Psoas muscle (tissue), 8 donors: ENCODE results near the gene LCOR. TPM values are rescaled to one million over a fixed set of nuclear protein-coding genes. Genes with fewer than 3 reads are reported as not detected.
A peak's percentile ranks its signal among the peaks of the same experiment; 100 is the strongest.

ENCODE experiments used
- ATAC-seq, 4 donors: fragments of 200-7000 bp; cut with Tn5 transposase; one replicate each; pipeline ENCODE4 v1.9.1; 2020; ENCODE audit warnings: moderate library complexity in 3 of 4, mild to moderate bottlenecking in 2 of 4
- DNase-seq, 2 donors: peaks; one replicate each; pipeline ENCODE4 v3.0.0-alpha.2; 2020
- H3K27ac ChIP-seq: fragments of 200-600 bp; one replicate; pipeline ENCODE4 v1.8.0; 2022
- H3K27me3 ChIP-seq, 3 donors: fragments of 200-600 bp in 1 of 3; one replicate each; pipeline versions ENCODE4 v1.6.1 to v1.8.0; 2013 to 2022; ENCODE audit warnings: low read length in 2 of 3, mild to moderate bottlenecking in 2 of 3, moderate library complexity in 1 of 3; ENCODE audit not compliant: insufficient read depth in 3 of 3
- H3K36me3 ChIP-seq, 2 donors: fragments of 200-600 bp in 1 of 2; one replicate each; pipeline versions ENCODE4 v1.6.1 to v1.8.0; 2013 to 2022; ENCODE audit warnings: low read depth in 1 of 2, mild to moderate bottlenecking in 1 of 2, moderate library complexity in 1 of 2; ENCODE audit not compliant: insufficient read depth in 1 of 2
- H3K4me1 ChIP-seq: fragments of 200-600 bp; one replicate; pipeline ENCODE4 v1.8.0; 2022
- H3K4me3 ChIP-seq: fragments of 200-600 bp; one replicate; pipeline ENCODE4 v1.8.0; 2022; ENCODE audit warnings: mild to moderate bottlenecking
- H3K9me3 ChIP-seq: fragments of 200-600 bp; one replicate; pipeline ENCODE4 v1.8.0; 2022
- WGBS, 3 donors: extraction: QIAGEN DNeasy Blood & Tissue Kit; methylation state at CpG; one replicate each; pipeline versions ENCODE4 v1.1.6 to v1.1.7; 2013; 5-methylcytosine and 5-hydroxymethylcytosine counted together
- intact Hi-C, 2 donors: fragments of 100-400 bp; cut with DNase I; formaldehyde crosslinking; loops; one replicate each; pipeline versions ENCODE4 v1.11.0 to v1.14.2; 2022
- polyA plus RNA-seq, 3 donors: library from polyadenylated mRNA; stranded (reverse); fragments of 200-250 nt; gene quantifications; one replicate each; pipeline ENCODE4 v1.2.3, GENCODE V29; 2013
- total RNA-seq, 4 donors: library from RNA; stranded (reverse); fragmentation: NEBNext Ultra II Directional in 2 of 4; extraction: Animal tissue kit (Norgen Biotek cat#: 25700) in 2 of 4; gene quantifications; one replicate each; pipeline versions ENCODE4 v1.2.1 to v1.2.4, GENCODE V29; 2021 to 2023
- TF ChIP-seq, protein P1 (sequence below): fragments of 200-600 bp; IDR thresholded peaks from one replicate; pipeline ENCODE4 v1.8.0; 2022; ENCODE audit warnings: antibody characterized with exemption
- donor health status: healthy with polysubstance abuse.
- donor health status: DM: no; HTN: no; CAD: no; lungs with moderate emphysema.
- donor health status: Bipolar disorder and iron deficiency.
- donor health status: healthy.
- donor health status: DM: yes; HTN: yes; CAD: no.
- donor health status: DM: no; HTN: no; CAD: no.
- donor health status: DM: no; HTN: no; CAD: no.
- donor health status: DM: yes; HTN: yes; CAD: no.

LCOR gene
- total and polyA plus RNA-seq, 7 donors, result 1.7 to 30.4 (median 13.6) TPM

DNA sequence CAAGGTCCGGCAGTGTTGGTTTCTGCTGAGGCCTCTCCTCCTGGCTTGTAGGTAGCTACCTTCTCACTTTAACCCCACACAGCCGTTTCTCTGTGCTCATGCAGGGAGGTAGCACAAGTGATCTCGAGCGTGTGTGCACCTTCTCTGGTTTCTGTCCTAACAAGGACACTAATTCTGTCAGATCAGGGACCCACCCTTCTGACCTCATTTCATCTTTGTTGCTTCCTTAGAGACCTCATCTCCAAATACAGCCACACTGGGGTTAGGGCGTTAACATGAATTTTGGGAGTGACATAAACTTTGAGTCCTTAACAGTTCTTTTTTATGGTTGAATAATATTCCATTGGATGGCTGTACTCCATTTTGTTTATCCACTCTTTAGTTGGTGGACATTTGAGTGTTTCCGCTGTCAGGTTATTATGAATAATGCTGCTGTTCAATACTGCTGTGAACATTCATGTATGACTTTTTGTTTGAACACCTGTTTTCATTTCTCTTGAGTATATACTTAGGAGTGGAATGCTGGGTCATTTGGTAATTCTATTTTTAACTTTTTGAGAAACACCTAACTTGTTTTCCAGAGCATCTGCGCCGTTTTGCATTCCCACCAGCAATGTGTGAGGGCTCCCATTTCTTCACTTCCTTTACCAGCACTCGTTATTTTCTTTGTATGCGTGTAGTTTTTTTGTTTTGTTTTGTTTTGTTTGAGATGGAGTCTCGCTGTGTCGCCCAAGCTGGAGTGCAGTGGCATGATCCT, 57.5 kb downstream of the LCOR start:
- Histone ChIP-seq H3K27ac (no peak overlapping the region), H3K27me3 (no peaks in the 10 kb centered on the region), H3K9me3 (peaks cover 14% of the 10 kb centered on the region), H3K4me3 (no peak overlapping the region), H3K4me1 (peaks cover 25% of the 10 kb centered on the region), H3K36me3 (peaks cover 0 to 2% of the 10 kb centered on the region in 2 donors)
- intact Hi-C loops, result no loop called here
- ATAC-seq (peak in 1 of 4 donors; percentile 19), DNase-seq (no peak)
- TF ChIP-seq, protein P1, sequence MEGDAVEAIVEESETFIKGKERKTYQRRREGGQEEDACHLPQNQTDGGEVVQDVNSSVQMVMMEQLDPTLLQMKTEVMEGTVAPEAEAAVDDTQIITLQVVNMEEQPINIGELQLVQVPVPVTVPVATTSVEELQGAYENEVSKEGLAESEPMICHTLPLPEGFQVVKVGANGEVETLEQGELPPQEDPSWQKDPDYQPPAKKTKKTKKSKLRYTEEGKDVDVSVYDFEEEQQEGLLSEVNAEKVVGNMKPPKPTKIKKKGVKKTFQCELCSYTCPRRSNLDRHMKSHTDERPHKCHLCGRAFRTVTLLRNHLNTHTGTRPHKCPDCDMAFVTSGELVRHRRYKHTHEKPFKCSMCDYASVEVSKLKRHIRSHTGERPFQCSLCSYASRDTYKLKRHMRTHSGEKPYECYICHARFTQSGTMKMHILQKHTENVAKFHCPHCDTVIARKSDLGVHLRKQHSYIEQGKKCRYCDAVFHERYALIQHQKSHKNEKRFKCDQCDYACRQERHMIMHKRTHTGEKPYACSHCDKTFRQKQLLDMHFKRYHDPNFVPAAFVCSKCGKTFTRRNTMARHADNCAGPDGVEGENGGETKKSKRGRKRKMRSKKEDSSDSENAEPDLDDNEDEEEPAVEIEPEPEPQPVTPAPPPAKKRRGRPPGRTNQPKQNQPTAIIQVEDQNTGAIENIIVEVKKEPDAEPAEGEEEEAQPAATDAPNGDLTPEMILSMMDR, result no peak
- 80 to 90% (median 82%) methylated on average over 12 of the region's 12 CpGs for WGBS, 3 donors

DNA sequence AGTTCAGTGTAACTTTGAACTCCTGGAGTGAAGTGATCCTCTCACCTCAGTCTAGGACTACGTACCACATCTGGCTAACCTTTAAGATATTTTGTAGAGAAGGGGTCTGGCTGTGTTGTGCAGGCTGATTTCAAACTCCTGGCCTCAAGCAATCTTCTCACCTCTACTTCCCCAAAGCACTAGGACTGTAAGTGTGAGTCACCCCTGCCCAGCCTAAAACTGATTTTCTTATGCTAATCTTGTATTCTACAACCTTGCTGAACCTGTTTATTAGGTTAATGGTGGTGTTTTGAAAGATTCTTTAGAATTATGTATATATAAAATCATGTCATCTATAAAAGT, 58.0 kb downstream of the LCOR start:
- TF ChIP-seq, protein P1, result no peak
- intact Hi-C loops, result no loop called here
- Histone ChIP-seq H3K4me1 (peaks cover 22% of the 10 kb centered on the region), H3K27ac (no peak overlapping the region), H3K9me3 (peaks cover 14% of the 10 kb centered on the region), H3K4me3 (no peak overlapping the region), H3K36me3 (peaks cover 0 to 2% of the 10 kb centered on the region in 2 donors), H3K27me3 (no peaks in the 10 kb centered on the region)
- no peak for ATAC-seq
- DNase-seq, result no peak
- WGBS, 3 donors, result 95 to 100% (median 100%) methylated on average over 1 of the region's 1 CpG

DNA sequence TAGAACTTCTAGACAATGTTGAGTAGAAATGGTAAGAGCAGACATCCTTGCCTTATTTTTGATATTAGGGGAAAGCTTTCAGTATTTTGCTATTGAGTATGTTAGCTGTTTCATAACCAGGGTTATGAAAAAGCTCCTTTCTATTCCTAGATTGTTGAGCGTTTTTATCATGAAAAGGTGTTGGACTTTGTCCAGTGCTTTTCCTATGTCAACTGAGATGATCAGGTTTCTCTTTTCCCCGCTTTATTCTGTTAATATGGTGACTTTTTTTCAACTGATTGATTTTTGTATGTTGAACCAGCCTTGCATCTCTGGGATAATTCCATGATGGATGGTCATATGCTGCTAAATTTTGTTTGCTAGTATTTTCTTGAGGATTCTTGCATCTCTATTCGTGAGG, 58.5 kb downstream of the LCOR start:
- Histone ChIP-seq H3K36me3 (peaks cover 0 to 2% of the 10 kb centered on the region in 2 donors), H3K27ac (no peak overlapping the region), H3K9me3 (peaks cover 14% of the 10 kb centered on the region), H3K4me1 (peaks cover 21% of the 10 kb centered on the region), H3K4me3 (no peak overlapping the region), H3K27me3 (no peaks in the 10 kb centered on the region)
- ATAC-seq (no peak), DNase-seq (no peak)
- intact Hi-C loops, result no loop called here
- WGBS, 3 donors, result 75 to 87% (median 82%) methylated on average over 3 of the region's 3 CpGs
- TF ChIP-seq, protein P1, result no peak

DNA sequence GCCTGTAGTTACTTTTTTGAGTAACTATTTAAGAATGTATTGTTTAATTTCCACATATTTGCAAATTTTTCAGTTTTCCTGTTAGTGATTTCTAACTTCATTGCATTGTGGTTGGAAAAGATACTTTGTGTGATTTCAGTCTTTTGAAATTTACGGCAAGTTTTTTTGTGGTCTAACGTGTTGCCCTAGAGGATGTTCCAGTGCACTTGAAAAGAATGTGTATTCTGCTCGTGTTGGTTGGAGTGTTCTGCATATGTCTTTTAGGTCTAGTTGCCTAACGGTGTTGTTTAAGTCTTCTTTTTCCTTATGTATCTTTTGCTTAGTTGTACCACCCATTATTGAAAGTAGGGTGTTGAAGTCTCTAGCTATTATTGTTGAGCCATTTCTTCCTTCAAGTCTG, 59.7 kb downstream of the LCOR start:
- Histone ChIP-seq H3K4me1 (peaks cover 21% of the 10 kb centered on the region), H3K27me3 (no peaks in the 10 kb centered on the region), H3K36me3 (peaks cover 0 to 2% of the 10 kb centered on the region in 2 donors), H3K27ac (no peak overlapping the region), H3K4me3 (no peak overlapping the region), H3K9me3 (peaks cover 14% of the 10 kb centered on the region)
- TF ChIP-seq, protein P1, result no peak
- WGBS, 3 donors, result 81 to 96% (median 95%) methylated on average over 4 of the region's 4 CpGs
- no peak for DNase-seq
- intact Hi-C loops, result no loop called here
- ATAC-seq, result no peak
